ENCODE measurements around the gene TMEM106C.

The TMEM106C gene

DNA sequence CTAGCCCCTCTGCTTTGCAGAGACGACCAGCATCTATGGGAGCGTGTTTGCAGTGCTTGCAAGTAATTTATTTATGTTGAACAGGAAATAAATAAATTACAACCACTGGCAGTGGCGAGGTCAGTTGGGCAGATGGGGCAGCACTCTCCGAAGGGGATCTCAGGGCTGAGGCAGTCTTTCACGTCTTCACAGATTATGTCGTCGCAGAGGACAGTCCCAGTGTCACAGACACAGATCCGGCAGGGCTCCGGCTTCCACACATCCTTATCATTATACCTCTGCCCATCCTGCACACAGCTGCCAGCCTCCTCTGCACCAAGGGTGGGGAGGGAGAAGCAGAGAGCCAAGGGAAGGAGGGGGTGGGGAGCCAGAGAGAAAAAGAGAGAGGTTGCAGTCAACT, 36.4 kb downstream of the TMEM106C start:
- peak in 1 of 2 donors; percentile 50 for DNase-seq
- Histone ChIP-seq H3K27ac (no peak overlapping the region), H3K36me3 (no peaks in the 10 kb centered on the region), H3K4me1 (peaks cover 0 to 52% (median 36%) of the 10 kb centered on the region in 4 donors), H3K9me3 (no peaks in the 10 kb centered on the region), H3K27me3 (peaks cover 0 to 60% of the 10 kb centered on the region in 2 donors), H3K4me3 (no peak overlapping the region)
- TF ChIP-seq, protein P1, sequence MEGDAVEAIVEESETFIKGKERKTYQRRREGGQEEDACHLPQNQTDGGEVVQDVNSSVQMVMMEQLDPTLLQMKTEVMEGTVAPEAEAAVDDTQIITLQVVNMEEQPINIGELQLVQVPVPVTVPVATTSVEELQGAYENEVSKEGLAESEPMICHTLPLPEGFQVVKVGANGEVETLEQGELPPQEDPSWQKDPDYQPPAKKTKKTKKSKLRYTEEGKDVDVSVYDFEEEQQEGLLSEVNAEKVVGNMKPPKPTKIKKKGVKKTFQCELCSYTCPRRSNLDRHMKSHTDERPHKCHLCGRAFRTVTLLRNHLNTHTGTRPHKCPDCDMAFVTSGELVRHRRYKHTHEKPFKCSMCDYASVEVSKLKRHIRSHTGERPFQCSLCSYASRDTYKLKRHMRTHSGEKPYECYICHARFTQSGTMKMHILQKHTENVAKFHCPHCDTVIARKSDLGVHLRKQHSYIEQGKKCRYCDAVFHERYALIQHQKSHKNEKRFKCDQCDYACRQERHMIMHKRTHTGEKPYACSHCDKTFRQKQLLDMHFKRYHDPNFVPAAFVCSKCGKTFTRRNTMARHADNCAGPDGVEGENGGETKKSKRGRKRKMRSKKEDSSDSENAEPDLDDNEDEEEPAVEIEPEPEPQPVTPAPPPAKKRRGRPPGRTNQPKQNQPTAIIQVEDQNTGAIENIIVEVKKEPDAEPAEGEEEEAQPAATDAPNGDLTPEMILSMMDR (IDR thresholded peaks at IDR 0.05), result no peak
- intact Hi-C loops (cut with DNase I; ENCODE audit: low total_unique reads), result no loop called here

DNA sequence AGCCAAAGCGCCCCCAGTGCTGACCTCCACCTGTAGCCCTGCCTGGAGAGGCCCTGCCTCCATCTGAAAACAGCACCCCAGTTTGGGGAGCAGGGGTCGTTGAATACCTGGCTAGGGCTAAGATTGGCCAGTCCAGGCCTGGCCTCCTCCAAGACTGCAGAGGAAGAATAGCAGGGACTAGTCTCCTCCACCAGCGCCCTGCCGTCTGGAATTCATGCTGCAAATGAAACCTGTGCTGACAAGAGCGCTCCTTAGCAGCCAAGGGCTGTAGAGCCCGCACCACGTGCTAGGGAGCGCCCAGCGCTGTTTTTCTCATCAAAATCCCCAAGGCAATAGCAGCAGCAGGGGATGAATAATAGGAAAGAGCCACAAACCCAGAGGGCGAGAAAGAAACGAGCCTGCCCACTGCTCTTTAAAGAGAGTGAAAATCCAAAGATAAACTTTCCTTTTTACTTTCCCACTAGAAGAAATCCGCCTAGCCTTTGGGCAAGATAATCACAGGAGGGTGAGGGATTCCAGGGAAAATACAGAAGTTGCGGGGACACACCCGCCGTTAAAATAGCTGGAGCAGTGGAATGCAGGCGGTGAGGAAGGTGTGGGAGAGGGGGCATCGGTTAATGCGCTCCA, 37.6 kb downstream of the TMEM106C start:
- peak in 1 of 2 donors; percentile 64 for DNase-seq
- Histone ChIP-seq H3K9me3 (no peaks in the 10 kb centered on the region), H3K36me3 (no peaks in the 10 kb centered on the region), H3K4me1 (peaks cover 0 to 53% (median 41%) of the 10 kb centered on the region in 4 donors), H3K4me3 (peak overlapping the region; percentile 47 to 52), H3K27me3 (peaks cover 0 to 69% of the 10 kb centered on the region in 2 donors), H3K27ac (no peak overlapping the region)
- TF ChIP-seq, protein P1 (IDR thresholded peaks at IDR 0.05), result no peak
- intact Hi-C loops (cut with DNase I; ENCODE audit: low total_unique reads), result no loop called here

DNA sequence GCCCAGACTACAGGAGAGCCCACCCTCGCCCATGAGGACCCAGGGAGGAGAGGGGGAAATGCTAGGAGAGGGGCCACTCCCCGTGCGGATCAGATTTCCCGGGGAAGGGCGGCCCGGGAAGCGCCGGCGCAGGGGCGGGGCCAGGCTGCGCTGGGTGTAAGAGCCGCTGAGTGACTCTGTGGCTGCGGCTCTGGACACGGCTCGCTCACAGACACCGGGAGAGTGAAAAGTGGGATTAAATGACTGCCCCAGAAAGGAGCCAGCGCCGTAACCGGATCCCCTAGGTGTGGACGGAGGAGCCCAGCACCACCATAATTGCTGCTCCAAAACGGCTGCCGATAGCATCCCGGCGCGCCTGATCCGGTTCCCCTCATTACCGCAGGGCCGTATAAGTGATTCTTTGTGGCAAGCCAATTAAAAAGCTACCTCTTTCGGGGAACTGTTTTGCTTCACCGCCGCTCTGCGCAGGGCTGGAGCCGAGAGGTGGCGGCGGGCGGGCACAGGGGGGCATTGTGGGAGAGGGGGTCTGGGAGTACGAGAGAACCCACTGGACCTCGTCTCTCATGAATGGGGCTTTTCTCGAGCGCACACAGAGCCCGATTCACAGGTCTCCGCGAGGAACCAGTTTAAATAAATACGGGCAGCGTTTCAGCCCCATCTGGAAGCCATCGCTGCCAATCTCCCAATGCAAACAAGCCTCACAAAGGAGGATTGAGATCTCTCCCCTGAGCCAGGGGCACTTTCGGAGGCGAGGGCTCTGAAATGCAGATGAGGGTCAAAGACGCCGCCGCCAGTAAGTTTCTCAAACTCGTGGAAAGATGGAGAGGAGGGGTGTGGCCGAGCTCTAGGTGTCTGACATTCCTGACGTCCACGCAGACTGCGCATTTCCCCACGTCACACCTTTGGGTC, 38.4 kb downstream of the TMEM106C start:
- Histone ChIP-seq H3K27me3 (peaks cover 0 to 77% of the 10 kb centered on the region in 2 donors), H3K9me3 (no peaks in the 10 kb centered on the region), H3K27ac (no peak overlapping the region), H3K36me3 (no peaks in the 10 kb centered on the region), H3K4me1 (peaks cover 0 to 48% (median 41%) of the 10 kb centered on the region in 4 donors), H3K4me3 (peak overlapping the region; percentile 47 to 52)
- peak in 1 of 2 donors; percentile 70 for DNase-seq
- TF ChIP-seq, protein P1 (IDR thresholded peaks at IDR 0.05), result no peak
- intact Hi-C loops (cut with DNase I; ENCODE audit: low total_unique reads), result no loop called here

DNA sequence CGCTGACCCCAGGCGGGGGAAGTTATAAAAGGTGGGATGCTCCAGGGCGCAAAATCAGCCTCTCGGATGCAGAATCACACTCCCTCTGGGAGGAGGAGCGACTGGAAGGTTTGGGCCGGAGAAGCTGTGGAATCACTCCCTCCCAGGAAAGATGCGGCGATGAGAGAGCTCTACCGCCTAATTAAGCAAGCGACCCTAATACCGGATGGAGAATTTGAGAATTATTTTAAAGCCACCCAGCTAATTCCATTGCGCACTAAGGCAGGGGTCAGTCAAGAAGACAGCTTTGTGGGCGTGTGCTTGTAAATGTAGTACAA, 39.0 kb downstream of the TMEM106C start:
- TF ChIP-seq, protein P1 (IDR thresholded peaks at IDR 0.05), result no peak
- intact Hi-C loops (cut with DNase I; ENCODE audit: low total_unique reads), result no loop called here
- no peaks in the 10 kb centered on the region for H3K9me3 ChIP-seq
- H3K27me3 ChIP-seq, result peaks cover 0 to 81% of the 10 kb centered on the region in 2 donors
- H3K4me1 ChIP-seq, result peaks cover 0 to 48% (median 41%) of the 10 kb centered on the region in 4 donors
- H3K4me3 ChIP-seq, result peak overlapping the region; percentile 47 to 52
- H3K27ac ChIP-seq, result no peak overlapping the region
- DNase-seq, result no peak
- H3K36me3 ChIP-seq, result no peaks in the 10 kb centered on the region

DNA sequence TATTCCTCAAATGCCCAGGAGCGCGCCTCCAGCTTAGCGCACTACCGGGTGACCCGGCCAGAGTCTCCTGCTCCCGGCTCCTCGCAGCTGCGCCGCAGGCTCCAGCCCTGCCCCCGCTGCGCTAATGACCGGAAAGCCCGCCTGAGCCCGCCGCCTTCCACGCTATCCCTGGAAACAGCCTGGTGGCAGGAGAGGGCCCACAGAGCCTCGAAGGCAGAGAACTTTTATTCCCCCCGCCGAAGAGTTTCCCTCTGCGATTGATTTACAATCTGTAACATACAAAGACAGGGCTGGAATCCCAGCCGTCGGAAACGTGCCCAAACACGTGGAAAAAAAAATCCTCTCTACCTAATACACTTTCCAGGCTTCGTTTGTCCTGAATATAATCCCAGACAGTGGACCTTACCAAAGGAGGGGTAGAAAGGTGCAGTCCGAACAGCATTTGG, 39.4 kb downstream of the TMEM106C start:
- TF ChIP-seq, protein P1 (IDR thresholded peaks at IDR 0.05), result no peak
- intact Hi-C loops (cut with DNase I; ENCODE audit: low total_unique reads), result no loop called here
- H3K36me3 ChIP-seq, result no peaks in the 10 kb centered on the region
- peaks cover 0 to 81% of the 10 kb centered on the region in 2 donors for H3K27me3 ChIP-seq
- peak overlapping the region; percentile 47 to 52 for H3K4me3 ChIP-seq
- no peak for DNase-seq
- no peaks in the 10 kb centered on the region for H3K9me3 ChIP-seq
- peaks cover 0 to 48% (median 41%) of the 10 kb centered on the region in 4 donors for H3K4me1 ChIP-seq
- H3K27ac ChIP-seq, result no peak overlapping the region
